ENCODE results near the gene RGS21.
"Not testable (repeated sequence)": the region's sequence is repeated elsewhere in the genome, so short reads cannot be mapped to it uniquely, and the experiment has no call there.

Gene RGS21

GRCh38 chr1:192316942-192317450 lies at the start of gene RGS21:
Gene RGS21, plus strand, starts transcription at chr1:192316992. Its CDS starts 26,045 bp downstream, at chr1:192343037.
- no peak for DNase-seq

- no peak for DNase-seq
Observed at GRCh38 chr1:192268468-192269052, 48.2 kb upstream of the RGS21 start.

GRCh38 chr1:192270398-192270797 lies 46.4 kb upstream of the RGS21 start:
- DNase-seq: no peak

- DNase-seq: no peak
Observed at GRCh38 chr1:192272732-192273131, 44.1 kb upstream of the RGS21 start.

- no peak for DNase-seq
Observed at GRCh38 chr1:192274588-192274987, 42.2 kb upstream of the RGS21 start.

GRCh38 chr1:192277635-192278034 lies 39.2 kb upstream of the RGS21 start:
- DNase-seq: no peak

GRCh38 chr1:192284927-192285326 lies 31.9 kb upstream of the RGS21 start:
- no peak for DNase-seq

GRCh38 chr1:192303029-192303428 lies 13.8 kb upstream of the RGS21 start:
- no peak for DNase-seq

GRCh38 chr1:192308314-192308713 lies 8.5 kb upstream of the RGS21 start:
- not testable (repeated sequence) for DNase-seq

GRCh38 chr1:192311281-192311680 lies 5.5 kb upstream of the RGS21 start:
- peak; percentile 44 to 48 for DNase-seq

GRCh38 chr1:192327997-192328396 lies 11.2 kb downstream of the RGS21 start:
- DNase-seq: no peak

- no peak for DNase-seq
Observed at GRCh38 chr1:192342842-192343241, 26.1 kb downstream of the RGS21 start.

GRCh38 chr1:192343344-192343743 lies 26.6 kb downstream of the RGS21 start:
- DNase-seq: no peak

- DNase-seq: no peak
Observed at GRCh38 chr1:192349314-192349713, 32.5 kb downstream of the RGS21 start.

- DNase-seq: no peak
Observed at GRCh38 chr1:192350356-192350755, 33.6 kb downstream of the RGS21 start.

- DNase-seq: no peak
Observed at GRCh38 chr1:192351550-192351949, 34.8 kb downstream of the RGS21 start.

- no peak for DNase-seq
Observed at GRCh38 chr1:192357924-192358323, 41.1 kb downstream of the RGS21 start.

- DNase-seq: no peak
Observed at GRCh38 chr1:192358402-192358801, 41.6 kb downstream of the RGS21 start.

GRCh38 chr1:192358822-192359221 lies 42.0 kb downstream of the RGS21 start:
- DNase-seq: no peak

- peak in 1 of 2 experiments; percentile 7 for DNase-seq
Observed at GRCh38 chr1:192363177-192363576, 46.4 kb downstream of the RGS21 start.

- DNase-seq: no peak
Observed at GRCh38 chr1:192367436-192367835, 50.6 kb downstream of the RGS21 start.

- DNase-seq: no peak
Observed at GRCh38 chr1:192375306-192375705, 58.5 kb downstream of the RGS21 start.

- no peak for DNase-seq
Observed at GRCh38 chr1:192376374-192376773, 59.6 kb downstream of the RGS21 start.

GRCh38 chr1:192378276-192378675 lies 61.5 kb downstream of the RGS21 start:
- no peak for DNase-seq

GRCh38 chr1:192378878-192379277 lies 62.1 kb downstream of the RGS21 start:
- no peak for DNase-seq

Measured in Kasumi-1 (cell line).